Ishikawa (cell line): ENCODE results near the gene FIZ1.

ENCODE experiments used
- EGR1 ChIP-seq: IDR thresholded peaks from 2 replicates; pipeline ENCODE4 v1.6.1; 2012
- EP300 ChIP-seq: IDR thresholded peaks from 2 replicates; pipeline ENCODE4 v1.6.1; 2012; ENCODE audit warnings: borderline replicate concordance
- RAD21 ChIP-seq: IDR thresholded peaks from 2 replicates; pipeline ENCODE4 v1.6.1; 2012; ENCODE audit warnings: low read depth
- REST ChIP-seq: IDR thresholded peaks from 2 replicates; pipeline ENCODE4 v1.6.1; 2012; ENCODE audit warnings: low read depth, mild to moderate bottlenecking
- TAF1 ChIP-seq: IDR thresholded peaks from 2 replicates; pipeline ENCODE4 v1.6.1; 2012; ENCODE audit warnings: low read depth, mild to moderate bottlenecking
- TCF12 ChIP-seq: IDR thresholded peaks from 2 replicates; pipeline ENCODE4 v1.6.1; 2012; ENCODE audit warnings: low read depth
- TF ChIP-seq, protein P1 (sequence below): IDR thresholded peaks from 2 replicates; pipeline ENCODE4 v1.6.1; 2012

GRCh38 chr19:55594996-55595545, 4.2 kb downstream of the FIZ1 start:
- no peak for TF ChIP-seq TCF12
- no peak for TF ChIP-seq EGR1
- no peak for TF ChIP-seq TAF1
- no peak for TF ChIP-seq RAD21
- TF ChIP-seq REST = no peak
- no peak for TF ChIP-seq EP300
- TF ChIP-seq, protein P1, sequence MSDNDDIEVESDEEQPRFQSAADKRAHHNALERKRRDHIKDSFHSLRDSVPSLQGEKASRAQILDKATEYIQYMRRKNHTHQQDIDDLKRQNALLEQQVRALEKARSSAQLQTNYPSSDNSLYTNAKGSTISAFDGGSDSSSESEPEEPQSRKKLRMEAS = no peak
